GM19043 (cell line): ENCODE measurements around the gene SALL3.
"Not testable (repeated sequence)": the region's sequence is repeated elsewhere in the genome, so short reads cannot be mapped to it uniquely, and the experiment has no call there.

Experiments
- ATAC-seq: cut with Tn5 transposase; IDR thresholded peaks from one replicate; pipeline ENCODE4 v1.9.1; 2021; ENCODE audit warnings: low read depth; ENCODE audit not compliant: unreplicated experiment

Gene SALL3

GRCh38 chr18:78979730-78980278, at the start of gene SALL3:
TSS of gene SALL3 (plus strand) at chr18:78979818. CDS start at chr18:78980275, 457 bp downstream.
- ATAC-seq: no peak

DNA sequence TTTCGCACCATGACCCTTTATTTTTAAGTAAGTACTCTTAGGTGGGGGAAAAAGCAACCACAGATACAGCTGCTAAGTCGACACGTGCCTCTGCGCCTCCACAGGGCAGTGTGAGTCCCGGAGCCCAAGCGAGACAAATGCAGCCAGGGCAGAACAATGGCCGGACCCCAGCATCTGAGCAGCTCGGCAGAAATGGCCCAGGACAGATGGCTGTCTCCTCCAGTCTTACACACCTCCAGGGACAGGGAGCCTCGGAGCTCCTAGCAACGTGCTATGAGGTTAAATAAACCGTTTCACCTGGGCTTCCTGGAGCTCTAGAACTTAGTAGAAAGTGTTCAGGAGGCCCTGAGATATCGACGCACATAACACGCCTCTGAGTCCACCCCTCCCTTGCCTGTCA, 47.3 kb upstream of the SALL3 start:
- ATAC-seq: no peak

GRCh38 chr18:78934003-78934402, 45.6 kb upstream of the SALL3 start:
- ATAC-seq: no peak

GRCh38 chr18:78934551-78935225, 44.9 kb upstream of the SALL3 start:
- no peak for ATAC-seq

- no peak for ATAC-seq
These were observed 44.2 kb upstream of the SALL3 start for GRCh38 chr18:78935406-78935805.

GRCh38 chr18:78936251-78937005, 43.2 kb upstream of the SALL3 start:
- ATAC-seq: no peak

- ATAC-seq: no peak
These were observed 42.5 kb upstream of the SALL3 start for GRCh38 chr18:78937166-78937565.

GRCh38 chr18:78939105-78939504, 40.5 kb upstream of the SALL3 start:
- ATAC-seq: no peak

DNA sequence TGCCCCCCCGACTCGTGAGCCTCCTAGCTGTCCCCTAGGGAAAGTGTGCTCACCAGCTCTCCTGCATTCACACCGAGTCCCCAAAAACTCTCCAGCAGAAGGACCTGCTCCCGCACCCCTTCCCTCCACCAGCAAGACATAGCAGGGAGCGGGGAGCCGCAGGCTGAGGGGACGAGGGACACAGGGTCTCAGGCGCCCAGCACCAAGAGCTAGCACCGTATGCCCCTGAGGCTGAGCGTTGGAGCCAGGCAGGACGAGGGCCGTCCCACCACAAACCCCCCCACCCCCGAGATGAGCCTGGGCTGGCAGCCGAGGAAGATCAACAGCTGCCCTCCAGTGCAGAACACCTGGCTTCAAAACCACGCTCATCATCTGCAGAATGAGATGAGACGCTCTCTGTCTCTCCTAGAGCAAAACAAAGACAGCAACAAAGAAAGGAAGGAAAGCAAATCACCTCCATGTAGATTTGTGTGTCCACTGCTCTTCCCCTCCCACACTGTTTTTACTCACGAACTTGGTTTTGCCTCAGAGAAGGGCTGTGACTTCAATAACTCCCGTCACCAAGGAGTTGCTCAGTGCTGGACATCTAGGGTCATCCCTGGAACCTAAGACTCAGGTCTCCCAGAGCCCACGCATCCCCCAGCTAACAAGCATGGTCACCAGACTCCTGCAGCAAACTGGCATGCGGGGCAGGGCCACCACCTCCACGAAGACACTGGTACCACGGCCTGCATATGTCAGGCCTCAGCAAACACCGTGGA, 39.7 kb upstream of the SALL3 start:
- ATAC-seq: no peak

DNA sequence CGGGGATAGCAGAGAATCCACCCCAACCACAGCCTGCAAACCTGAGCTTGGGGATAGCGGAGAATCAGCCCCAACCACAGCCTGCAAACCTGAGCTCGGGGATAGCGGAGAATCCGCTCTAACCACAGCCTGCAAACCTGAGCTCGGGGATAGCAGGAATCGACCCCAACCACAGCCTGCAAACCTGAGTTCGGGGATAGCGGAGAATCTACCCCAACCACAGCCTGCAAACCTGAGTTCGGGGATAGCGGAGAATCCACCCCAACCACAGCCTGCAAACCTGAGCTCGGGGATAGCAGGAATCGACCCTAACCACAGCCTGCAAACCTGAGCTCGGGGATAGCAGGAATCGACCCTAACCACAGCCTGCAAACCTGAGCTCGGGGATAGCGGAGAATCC, 37.4 kb upstream of the SALL3 start:
- not testable (repeated sequence) for ATAC-seq

- ATAC-seq: no peak
These were observed 34.0 kb upstream of the SALL3 start for GRCh38 chr18:78945628-78946027.

DNA sequence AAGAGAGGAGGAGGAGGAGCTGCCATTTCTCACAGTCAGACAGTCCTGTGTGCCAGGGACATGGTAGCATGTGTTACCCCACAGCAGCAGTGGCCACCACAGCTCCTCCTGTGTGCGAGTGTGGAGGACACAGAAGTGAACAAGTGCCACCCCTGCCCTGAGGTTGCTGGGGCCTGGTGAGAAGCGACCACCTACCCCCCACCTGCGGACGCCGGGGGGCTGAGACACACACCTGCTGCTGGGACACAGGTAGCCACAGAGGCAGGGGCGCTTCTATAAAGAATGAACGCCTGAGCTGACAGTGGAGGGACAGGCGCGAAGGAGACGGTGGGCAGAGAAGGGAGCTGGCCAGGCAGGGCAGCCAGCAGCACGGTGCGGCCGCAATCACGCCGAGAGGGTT, 32.3 kb upstream of the SALL3 start:
- ATAC-seq: no peak

GRCh38 chr18:78948221-78948620, 31.4 kb upstream of the SALL3 start:
- ATAC-seq: no peak

- no peak for ATAC-seq
These were observed 30.9 kb upstream of the SALL3 start for GRCh38 chr18:78948707-78949106.

DNA sequence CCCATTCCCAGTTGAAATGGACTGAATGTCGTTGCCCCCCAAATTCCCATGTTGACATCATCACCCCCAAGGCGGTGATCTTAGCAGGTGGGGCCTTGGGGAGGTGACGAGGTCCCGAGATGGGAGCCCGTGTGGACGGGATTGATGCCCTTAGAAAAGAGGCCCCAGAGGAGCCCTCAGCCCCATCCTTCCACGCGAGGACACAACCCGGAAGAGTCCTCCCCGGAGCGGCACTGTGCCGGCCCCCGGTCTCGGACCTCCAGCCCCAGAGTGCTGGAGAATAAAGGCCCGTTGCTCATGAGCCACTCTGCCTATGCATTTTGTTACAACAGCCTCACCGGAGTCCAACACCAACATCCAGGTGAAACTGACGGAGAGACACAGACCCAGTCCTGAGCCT, 30.4 kb upstream of the SALL3 start:
- no peak for ATAC-seq

DNA sequence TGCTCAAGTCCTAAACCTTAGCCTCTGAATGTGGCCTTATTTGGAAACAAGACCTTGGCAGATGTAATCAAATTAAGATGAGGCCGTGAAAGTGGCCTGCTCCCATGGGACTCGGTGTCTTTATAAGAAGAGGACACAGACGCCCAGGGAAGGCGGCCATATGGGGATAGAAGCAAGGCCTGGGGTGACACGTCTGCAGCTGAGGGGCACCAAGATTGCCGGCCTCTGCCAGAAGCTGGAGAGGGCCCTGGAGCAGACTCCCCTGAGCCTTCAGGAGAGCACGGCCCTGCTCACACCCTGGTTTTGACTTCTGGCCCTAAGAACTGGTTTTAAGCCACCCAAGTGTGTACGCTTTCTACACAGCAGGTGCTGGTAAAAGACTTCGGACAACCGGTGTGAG, 29.2 kb upstream of the SALL3 start:
- ATAC-seq: no peak

DNA sequence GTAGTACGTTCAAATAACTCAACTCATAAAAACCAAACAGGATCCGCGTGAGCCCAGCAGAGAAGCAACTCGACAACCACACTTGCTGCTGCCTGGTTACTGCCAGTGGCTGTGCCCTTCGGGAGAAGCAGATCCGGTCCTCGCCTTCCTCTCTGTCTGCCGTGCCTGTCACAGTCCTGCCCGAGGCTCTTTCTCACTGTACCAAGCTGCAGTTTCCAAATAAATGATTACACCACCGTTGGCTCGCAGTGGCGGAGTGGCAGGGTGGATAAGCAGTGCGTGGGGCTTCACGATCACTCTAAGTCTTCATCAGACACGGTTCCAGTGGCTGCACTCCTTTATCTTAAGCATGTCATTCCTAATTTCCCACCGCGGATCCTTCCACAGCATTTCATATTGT, 26.1 kb upstream of the SALL3 start:
- no peak for ATAC-seq

DNA sequence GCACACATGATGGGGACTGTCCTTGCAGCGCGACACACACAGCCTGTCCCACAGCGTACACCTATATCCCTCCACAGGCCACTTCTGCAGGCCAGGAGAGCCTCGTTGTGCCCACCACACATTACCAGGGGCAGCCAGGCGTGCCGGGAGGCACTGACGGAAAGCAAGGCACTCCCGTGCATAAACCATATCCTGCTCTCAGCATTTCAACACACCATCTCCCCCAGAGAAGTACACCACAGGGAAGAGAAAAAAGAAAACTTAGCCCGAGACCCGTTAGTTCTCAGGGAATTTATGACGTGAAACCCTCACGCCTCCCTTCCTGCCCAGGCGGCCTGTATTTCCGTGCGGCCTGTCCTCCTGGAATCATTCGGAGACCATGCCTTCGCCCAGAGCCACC, 24.6 kb upstream of the SALL3 start:
- no peak for ATAC-seq

GRCh38 chr18:78957140-78957539, 22.5 kb upstream of the SALL3 start:
- no peak for ATAC-seq

GRCh38 chr18:78960709-78961108, 18.9 kb upstream of the SALL3 start:
- ATAC-seq: no peak

DNA sequence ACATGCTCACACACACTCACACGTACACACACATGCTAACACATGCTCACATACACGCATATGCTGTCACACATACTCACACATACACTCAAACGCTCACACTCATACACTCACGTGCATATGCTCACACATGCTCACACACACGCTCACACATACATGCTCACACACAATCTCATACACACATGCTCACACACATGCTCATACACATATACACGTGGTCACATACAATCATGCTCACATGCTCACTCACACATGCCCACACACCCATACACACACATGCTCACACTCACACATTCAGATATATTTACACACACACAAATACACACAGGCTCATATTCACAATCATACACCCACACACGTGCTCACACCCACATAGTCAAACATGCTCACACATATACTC, 17.5 kb upstream of the SALL3 start:
- ATAC-seq: no peak
